Neural crest cell (in vitro differentiated cells): Measurements from ENCODE around the gene MYBPC2. TPM values are rescaled to one million over a fixed set of nuclear protein-coding genes. Genes with fewer than 3 reads are reported as not detected.

Experiments used
- DNase-seq: peaks from one replicate; pipeline ENCODE4 v3.0.0; 2021; ENCODE audit warnings: low read depth, mixed read lengths, low spot score
- H3K27ac Mint-ChIP-seq: one replicate; pipeline ENCODE4 v1.8.0; 2021; ENCODE audit warnings: mild to moderate bottlenecking, mixed read lengths; ENCODE audit not compliant: unreplicated experiment
- H3K27me3 Mint-ChIP-seq: 2 replicates; pipeline ENCODE4 v1.8.0; 2021; ENCODE audit warnings: low read depth, mild to moderate bottlenecking, mixed read lengths
- H3K36me3 Mint-ChIP-seq: 2 replicates; pipeline ENCODE4 v1.8.0; 2021; ENCODE audit warnings: low read depth, mild to moderate bottlenecking, mixed read lengths
- H3K4me1 Mint-ChIP-seq: 2 replicates; pipeline ENCODE4 v1.8.0; 2021; ENCODE audit warnings: mixed read lengths
- H3K4me3 Mint-ChIP-seq: one replicate; pipeline ENCODE4 v1.8.0; 2021; ENCODE audit warnings: mild to moderate bottlenecking, mixed read lengths
- H3K9me3 Mint-ChIP-seq: 2 replicates; pipeline ENCODE4 v1.8.0; 2021; ENCODE audit warnings: mixed read lengths
- CTCF ChIP-seq: fragments of 200-600 bp; sonication (generic); conservative IDR thresholded peaks from 2 replicates; pipeline ENCODE4 v1.5.0; 2021; ENCODE audit warnings: antibody characterized with exemption, mild to moderate bottlenecking
- total RNA-seq: library from RNA; stranded (reverse); gene quantifications from 2 replicates; pipeline ENCODE4 v1.2.1, GENCODE V29; 2021

MYBPC2 gene
- total RNA-seq, 1 donor from 2014 or later = not detected

- Mint-ChIP-seq H3K27me3 (peaks cover 21% of the 10 kb centered on the region), H3K4me1 (peaks cover 4% of the 10 kb centered on the region), H3K27ac (no peak overlapping the region), H3K9me3 (no peaks in the 10 kb centered on the region), H3K36me3 (no peaks in the 10 kb centered on the region), H3K4me3 (no peak overlapping the region)
- no peak for DNase-seq
- no peak for TF ChIP-seq CTCF
Observed at GRCh38 chr19:50425581-50425980, 7.1 kb upstream of the MYBPC2 start.

GRCh38 chr19:50427318-50427925 is 5.3 kb upstream of the MYBPC2 start:
- H3K27me3 Mint-ChIP-seq = peaks cover 26% of the 10 kb centered on the region
- peaks cover 11% of the 10 kb centered on the region for H3K4me1 Mint-ChIP-seq
- no peaks in the 10 kb centered on the region for H3K9me3 Mint-ChIP-seq
- no peaks in the 10 kb centered on the region for H3K36me3 Mint-ChIP-seq
- no peak overlapping the region for H3K4me3 Mint-ChIP-seq
- no peak for TF ChIP-seq CTCF
- H3K27ac Mint-ChIP-seq = no peak overlapping the region
- no peak for DNase-seq

DNA sequence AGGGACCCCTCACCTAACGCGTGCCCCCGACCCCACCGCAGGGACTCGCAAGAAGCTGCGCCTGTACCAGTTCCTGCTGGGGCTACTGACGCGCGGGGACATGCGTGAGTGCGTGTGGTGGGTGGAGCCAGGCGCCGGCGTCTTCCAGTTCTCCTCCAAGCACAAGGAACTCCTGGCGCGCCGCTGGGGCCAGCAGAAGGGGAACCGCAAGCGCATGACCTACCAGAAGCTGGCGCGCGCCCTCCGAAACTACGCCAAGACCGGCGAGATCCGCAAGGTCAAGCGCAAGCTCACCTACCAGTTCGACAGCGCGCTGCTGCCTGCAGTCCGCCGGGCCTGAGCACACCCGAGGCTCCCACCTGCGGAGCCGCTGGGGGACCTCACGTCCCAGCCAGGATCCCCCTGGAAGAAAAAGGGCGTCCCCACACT is 4.7 kb upstream of the MYBPC2 start:
- H3K4me1 Mint-ChIP-seq = peaks cover 11% of the 10 kb centered on the region
- TF ChIP-seq CTCF = no peak
- H3K9me3 Mint-ChIP-seq = no peaks in the 10 kb centered on the region
- H3K27me3 Mint-ChIP-seq = peaks cover 31% of the 10 kb centered on the region
- DNase-seq = no peak
- H3K27ac Mint-ChIP-seq = no peak overlapping the region
- H3K36me3 Mint-ChIP-seq = no peaks in the 10 kb centered on the region
- H3K4me3 Mint-ChIP-seq = no peak overlapping the region

DNA sequence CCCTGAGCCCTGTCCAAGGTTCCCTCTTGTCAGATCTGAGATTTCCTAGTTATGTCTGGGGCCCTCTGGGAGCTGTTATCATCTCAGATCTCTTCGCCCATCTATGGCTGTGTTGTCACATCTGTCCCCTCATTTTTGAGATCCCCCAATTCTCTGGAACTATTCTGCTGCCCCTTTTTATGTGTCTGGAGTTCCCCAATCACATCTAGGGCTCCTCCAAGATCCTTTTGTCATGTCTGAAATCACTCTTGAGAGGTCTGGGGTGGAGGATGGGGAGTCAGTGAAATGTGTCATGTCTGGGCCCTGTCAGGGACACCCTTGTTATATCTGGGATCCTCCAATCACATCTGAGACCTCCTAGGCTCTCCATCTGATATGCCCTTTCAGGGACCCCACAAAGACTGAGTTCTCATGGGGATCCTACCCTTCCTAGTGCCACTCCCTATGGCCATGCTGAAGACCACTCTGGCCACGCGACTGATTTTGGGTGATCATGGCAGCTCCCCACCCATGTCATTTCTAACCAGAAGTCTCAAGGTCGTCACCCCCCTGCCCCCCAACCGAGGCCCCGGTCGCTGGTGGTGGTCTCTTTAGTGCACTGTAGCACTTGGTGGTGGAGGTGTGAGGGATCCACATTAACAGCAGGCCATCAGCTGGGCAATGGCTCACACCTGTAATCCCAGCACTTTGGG is 3.8 kb upstream of the MYBPC2 start:
- Mint-ChIP-seq H3K27me3 (peaks cover 40% of the 10 kb centered on the region), H3K36me3 (no peaks in the 10 kb centered on the region), H3K9me3 (no peaks in the 10 kb centered on the region), H3K4me1 (peaks cover 11% of the 10 kb centered on the region), H3K4me3 (no peak overlapping the region), H3K27ac (no peak overlapping the region)
- DNase-seq = no peak
- TF ChIP-seq CTCF = no peak

- no peak for TF ChIP-seq CTCF
- Mint-ChIP-seq H3K36me3 (no peaks in the 10 kb centered on the region), H3K27me3 (peaks cover 47% of the 10 kb centered on the region), H3K4me3 (peak overlapping the region; percentile 93), H3K27ac (no peak overlapping the region), H3K9me3 (no peaks in the 10 kb centered on the region), H3K4me1 (peaks cover 11% of the 10 kb centered on the region)
- no peak for DNase-seq
Observed at GRCh38 chr19:50430888-50431342, 1.8 kb upstream of the MYBPC2 start.
